ENCODE results near the gene C1QTNF5. TPM values are rescaled to one million over a fixed set of nuclear protein-coding genes. Genes with fewer than 3 reads are reported as not detected.

Gene C1QTNF5
- total RNA-seq, 1 experiment from 2014 or later = 3.0 TPM

DNA sequence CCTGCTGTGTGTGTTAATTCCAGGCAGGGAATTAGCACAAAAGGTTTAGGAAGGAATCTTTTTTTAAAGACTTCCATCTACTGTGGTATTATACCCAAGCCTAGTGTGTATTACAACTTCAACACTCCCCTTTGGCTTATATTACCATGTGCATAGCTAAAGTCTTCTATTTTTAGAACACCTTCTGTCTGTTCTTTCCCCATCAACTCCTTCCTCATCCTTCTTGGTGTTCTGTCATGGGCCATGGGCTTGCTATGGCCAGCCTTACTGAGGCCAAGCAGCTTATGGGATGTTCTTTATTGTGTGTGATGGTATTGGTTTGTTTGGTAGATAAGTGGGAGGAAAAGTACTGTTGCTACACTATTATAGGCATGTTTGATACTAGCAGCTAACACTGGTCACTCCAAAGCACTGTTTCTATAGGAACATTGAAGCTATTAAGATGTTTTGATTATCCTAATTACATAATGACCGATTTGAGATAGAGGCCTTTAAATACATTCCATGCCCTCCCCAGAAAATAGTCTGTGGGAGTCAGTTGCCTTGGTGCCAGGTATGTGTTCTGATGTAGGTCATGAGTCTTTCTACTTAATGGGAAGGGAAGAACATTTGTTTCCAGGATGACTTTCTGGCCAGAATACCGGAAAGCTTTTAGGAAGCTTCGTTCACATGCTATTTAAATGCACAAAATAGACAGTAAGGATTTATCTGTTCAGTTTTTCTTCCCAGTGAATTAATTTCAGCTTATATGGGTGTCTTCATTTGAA is 40.3 kb downstream of the C1QTNF5 start:
- Mint-ChIP-seq H3K9me3 (no peaks in the 10 kb centered on the region), H3K4me3 (no peak overlapping the region), H3K27me3 (ENCODE audit: low read depth) (no peaks in the 10 kb centered on the region), H3K27ac (no peak overlapping the region; the same call in 1 of the 2 replicates), H3K36me3 (peaks cover 71% of the 10 kb centered on the region), H3K4me1 (no peaks in the 10 kb centered on the region)
- no peak for TF ChIP-seq NFE2L1 (CRISPR knock-in tag; IDR thresholded peaks at IDR 0.05)
- TF ChIP-seq, protein P1, sequence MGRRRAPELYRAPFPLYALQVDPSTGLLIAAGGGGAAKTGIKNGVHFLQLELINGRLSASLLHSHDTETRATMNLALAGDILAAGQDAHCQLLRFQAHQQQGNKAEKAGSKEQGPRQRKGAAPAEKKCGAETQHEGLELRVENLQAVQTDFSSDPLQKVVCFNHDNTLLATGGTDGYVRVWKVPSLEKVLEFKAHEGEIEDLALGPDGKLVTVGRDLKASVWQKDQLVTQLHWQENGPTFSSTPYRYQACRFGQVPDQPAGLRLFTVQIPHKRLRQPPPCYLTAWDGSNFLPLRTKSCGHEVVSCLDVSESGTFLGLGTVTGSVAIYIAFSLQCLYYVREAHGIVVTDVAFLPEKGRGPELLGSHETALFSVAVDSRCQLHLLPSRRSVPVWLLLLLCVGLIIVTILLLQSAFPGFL (CRISPR knock-in tag; IDR thresholded peaks at IDR 0.05; ENCODE audit: borderline replicate concordance) = no peak
- TF ChIP-seq TEAD1 (CRISPR knock-in tag; IDR thresholded peaks at IDR 0.05) = no peak
- TF ChIP-seq ELF4 (CRISPR knock-in tag; IDR thresholded peaks at IDR 0.05; ENCODE audit: low read depth) = no peak
- TF ChIP-seq ETV6 (CRISPR knock-in tag; IDR thresholded peaks at IDR 0.05) = no peak
- TF ChIP-seq, protein P2, sequence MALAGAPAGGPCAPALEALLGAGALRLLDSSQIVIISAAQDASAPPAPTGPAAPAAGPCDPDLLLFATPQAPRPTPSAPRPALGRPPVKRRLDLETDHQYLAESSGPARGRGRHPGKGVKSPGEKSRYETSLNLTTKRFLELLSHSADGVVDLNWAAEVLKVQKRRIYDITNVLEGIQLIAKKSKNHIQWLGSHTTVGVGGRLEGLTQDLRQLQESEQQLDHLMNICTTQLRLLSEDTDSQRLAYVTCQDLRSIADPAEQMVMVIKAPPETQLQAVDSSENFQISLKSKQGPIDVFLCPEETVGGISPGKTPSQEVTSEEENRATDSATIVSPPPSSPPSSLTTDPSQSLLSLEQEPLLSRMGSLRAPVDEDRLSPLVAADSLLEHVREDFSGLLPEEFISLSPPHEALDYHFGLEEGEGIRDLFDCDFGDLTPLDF (CRISPR knock-in tag; IDR thresholded peaks at IDR 0.05) = no peak
- no peak for TF ChIP-seq NR3C1 (CRISPR knock-in tag; conservative IDR thresholded peaks at IDR 0.05; ENCODE audit: low read depth)
- TF ChIP-seq, protein P3, sequence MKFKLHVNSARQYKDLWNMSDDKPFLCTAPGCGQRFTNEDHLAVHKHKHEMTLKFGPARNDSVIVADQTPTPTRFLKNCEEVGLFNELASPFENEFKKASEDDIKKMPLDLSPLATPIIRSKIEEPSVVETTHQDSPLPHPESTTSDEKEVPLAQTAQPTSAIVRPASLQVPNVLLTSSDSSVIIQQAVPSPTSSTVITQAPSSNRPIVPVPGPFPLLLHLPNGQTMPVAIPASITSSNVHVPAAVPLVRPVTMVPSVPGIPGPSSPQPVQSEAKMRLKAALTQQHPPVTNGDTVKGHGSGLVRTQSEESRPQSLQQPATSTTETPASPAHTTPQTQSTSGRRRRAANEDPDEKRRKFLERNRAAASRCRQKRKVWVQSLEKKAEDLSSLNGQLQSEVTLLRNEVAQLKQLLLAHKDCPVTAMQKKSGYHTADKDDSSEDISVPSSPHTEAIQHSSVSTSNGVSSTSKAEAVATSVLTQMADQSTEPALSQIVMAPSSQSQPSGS (CRISPR knock-in tag; IDR thresholded peaks at IDR 0.05; ENCODE audit: borderline replicate concordance, low read depth) = no peak
- TF ChIP-seq, protein P4, sequence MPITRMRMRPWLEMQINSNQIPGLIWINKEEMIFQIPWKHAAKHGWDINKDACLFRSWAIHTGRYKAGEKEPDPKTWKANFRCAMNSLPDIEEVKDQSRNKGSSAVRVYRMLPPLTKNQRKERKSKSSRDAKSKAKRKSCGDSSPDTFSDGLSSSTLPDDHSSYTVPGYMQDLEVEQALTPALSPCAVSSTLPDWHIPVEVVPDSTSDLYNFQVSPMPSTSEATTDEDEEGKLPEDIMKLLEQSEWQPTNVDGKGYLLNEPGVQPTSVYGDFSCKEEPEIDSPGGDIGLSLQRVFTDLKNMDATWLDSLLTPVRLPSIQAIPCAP (CRISPR knock-in tag; IDR thresholded peaks at IDR 0.05) = no peak
- TF ChIP-seq OVOL2 (CRISPR knock-in tag; IDR thresholded peaks at IDR 0.05; ENCODE audit: borderline replicate concordance) = no peak
- TF ChIP-seq ZNF317 (CRISPR knock-in tag; IDR thresholded peaks at IDR 0.05; ENCODE audit: borderline replicate concordance, low read depth) = no peak
- no peak for TF ChIP-seq ZNF138 (CRISPR knock-in tag; conservative IDR thresholded peaks at IDR 0.05)
- no peak for TF ChIP-seq TCF7 (CRISPR knock-in tag; IDR thresholded peaks at IDR 0.05; ENCODE audit: low read depth)
- TF ChIP-seq MYBL2 (CRISPR knock-in tag; IDR thresholded peaks at IDR 0.05) = no peak
- no peak for TF ChIP-seq TP53 (CRISPR knock-in tag; IDR thresholded peaks at IDR 0.05)
- TF ChIP-seq RELA (CRISPR knock-in tag; IDR thresholded peaks at IDR 0.05; ENCODE audit: borderline replicate concordance) = no peak
- no peak for TF ChIP-seq NFATC4 (CRISPR knock-in tag; IDR thresholded peaks at IDR 0.05)
- no peak for TF ChIP-seq CREB1 (CRISPR knock-in tag; IDR thresholded peaks at IDR 0.05)
- ChIA-PET CTCF (interaction anchor here (0.9 to 2.1 kb wide), 2 partner anchors 16 to 40 kb away, joined by 3 to 5 read pairs; no protein-coding TSS in a partner anchor), POLR2A (no interaction called here)
- no peak for DNase-seq (ENCODE audit: low spot score)
- ATAC-seq = no peak

DNA sequence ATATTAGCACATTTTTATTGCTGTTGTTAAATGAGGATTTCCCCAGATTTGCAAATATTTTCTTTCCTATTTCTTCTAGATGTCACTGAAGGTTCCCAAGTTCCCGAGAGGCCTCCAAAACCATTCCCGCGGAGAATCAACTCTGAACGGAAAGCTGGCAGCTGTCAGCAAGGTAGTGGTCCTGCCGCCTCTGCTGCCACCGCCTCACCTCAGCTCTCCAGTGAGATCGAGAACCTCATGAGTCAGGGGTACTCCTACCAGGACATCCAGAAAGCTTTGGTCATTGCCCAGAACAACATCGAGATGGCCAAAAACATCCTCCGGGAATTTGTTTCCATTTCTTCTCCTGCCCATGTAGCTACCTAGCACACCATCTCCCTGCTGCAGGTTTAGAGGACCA is 41.3 kb downstream of the C1QTNF5 start:
- ChIA-PET CTCF (interaction anchor here (0.9 to 2.1 kb wide), 2 partner anchors 15 to 41 kb away, joined by 3 to 5 read pairs; no protein-coding TSS in a partner anchor), POLR2A (no interaction called here)
- DNase-seq (ENCODE audit: low spot score) = no peak
- Mint-ChIP-seq H3K27ac (no peak overlapping the region), H3K4me3 (no peak overlapping the region), H3K36me3 (peaks cover 67% of the 10 kb centered on the region), H3K4me1 (no peaks in the 10 kb centered on the region), H3K27me3 (ENCODE audit: low read depth) (no peaks in the 10 kb centered on the region), H3K9me3 (no peaks in the 10 kb centered on the region)
- ATAC-seq = no peak
- no peak for TF ChIP-seq MYBL2 (CRISPR knock-in tag; IDR thresholded peaks at IDR 0.05)
- no peak for TF ChIP-seq SOX15 (CRISPR knock-in tag; IDR thresholded peaks at IDR 0.05)
- TF ChIP-seq, protein P5, sequence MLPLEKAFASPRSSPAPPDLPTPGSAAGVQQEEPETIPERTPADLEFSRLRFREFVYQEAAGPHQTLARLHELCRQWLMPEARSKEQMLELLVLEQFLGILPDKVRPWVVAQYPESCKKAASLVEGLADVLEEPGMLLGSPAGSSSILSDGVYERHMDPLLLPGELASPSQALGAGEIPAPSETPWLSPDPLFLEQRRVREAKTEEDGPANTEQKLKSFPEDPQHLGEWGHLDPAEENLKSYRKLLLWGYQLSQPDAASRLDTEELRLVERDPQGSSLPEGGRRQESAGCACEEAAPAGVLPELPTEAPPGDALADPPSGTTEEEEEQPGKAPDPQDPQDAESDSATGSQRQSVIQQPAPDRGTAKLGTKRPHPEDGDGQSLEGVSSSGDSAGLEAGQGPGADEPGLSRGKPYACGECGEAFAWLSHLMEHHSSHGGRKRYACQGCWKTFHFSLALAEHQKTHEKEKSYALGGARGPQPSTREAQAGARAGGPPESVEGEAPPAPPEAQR (CRISPR knock-in tag; IDR thresholded peaks at IDR 0.05) = no peak

All from WTC11 (cell line).